ENCODE measurements around the gene CRLF3.
A peak's percentile ranks its signal among the peaks of the same experiment; 100 is the strongest.

The CRLF3 gene

DNA sequence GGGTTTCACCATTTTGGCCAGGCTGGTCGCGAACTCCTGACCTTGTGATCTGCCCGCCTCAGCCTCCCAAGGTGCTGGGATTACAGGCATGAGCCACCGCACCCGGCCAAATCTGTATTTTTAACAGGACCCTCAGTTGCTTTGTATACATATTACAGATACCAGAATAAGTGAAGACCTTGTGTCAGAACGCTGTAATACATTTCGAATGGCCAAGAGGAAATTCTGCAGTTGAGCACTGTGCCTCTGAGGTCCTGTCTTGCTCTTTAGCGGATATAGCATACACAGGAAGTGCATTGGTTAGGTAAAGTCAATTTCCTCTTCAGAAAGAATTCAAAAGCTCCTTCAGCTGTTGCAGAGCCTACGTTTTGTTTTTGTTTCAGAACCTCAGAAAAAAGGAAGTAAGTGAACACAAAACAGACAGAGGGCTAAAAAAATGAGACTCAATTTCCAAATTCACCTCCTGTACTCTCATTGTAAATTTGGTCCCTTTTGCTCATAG is 15.7 kb downstream of the CRLF3 start:
- DNase-seq (ENCODE audit: low read depth) = peak; percentile 93
- peak; percentile 58 for TF ChIP-seq MYC (IDR thresholded peaks at IDR 0.05; ENCODE audit: low read depth, low read length)
- TF ChIP-seq POLR2A (IDR thresholded peaks at IDR 0.05; ENCODE audit: extremely low read depth, insufficient read length) = no peak
- TF ChIP-seq, protein P1, sequence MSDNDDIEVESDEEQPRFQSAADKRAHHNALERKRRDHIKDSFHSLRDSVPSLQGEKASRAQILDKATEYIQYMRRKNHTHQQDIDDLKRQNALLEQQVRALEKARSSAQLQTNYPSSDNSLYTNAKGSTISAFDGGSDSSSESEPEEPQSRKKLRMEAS (IDR thresholded peaks at IDR 0.05; ENCODE audit: low read depth, low read length) = peak; percentile 63; the same call in 1 of the 2 replicates
- H3K4me3 ChIP-seq (ENCODE audit: low read depth, low read length) = peak overlapping the region; percentile 35

DNA sequence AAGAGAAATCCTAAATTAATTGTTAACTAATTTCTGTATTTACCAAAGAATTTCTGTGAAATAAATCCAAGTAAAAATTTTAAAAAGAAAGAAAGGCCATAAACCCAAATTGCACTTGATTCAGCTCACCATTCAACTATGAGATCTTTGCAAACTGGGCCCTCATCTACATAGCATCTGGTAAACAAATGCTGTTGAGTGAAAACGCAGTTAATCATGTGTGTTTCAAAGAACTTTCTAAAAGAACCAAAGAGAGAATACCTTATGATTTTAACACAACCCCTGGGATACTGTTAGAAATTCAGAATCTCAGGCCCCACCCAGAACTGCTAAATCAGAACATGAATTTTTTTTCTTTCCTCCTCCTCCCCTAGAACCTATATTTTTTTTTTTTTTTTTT is 16.6 kb downstream of the CRLF3 start:
- no peak for DNase-seq (ENCODE audit: low read depth)
- TF ChIP-seq MYC (IDR thresholded peaks at IDR 0.05; ENCODE audit: low read depth, low read length) (no peak), POLR2A (IDR thresholded peaks at IDR 0.05; ENCODE audit: extremely low read depth, insufficient read length) (no peak)
- TF ChIP-seq, protein P1 (IDR thresholded peaks at IDR 0.05; ENCODE audit: low read depth, low read length) = no peak
- TF ChIP-seq, protein P2, sequence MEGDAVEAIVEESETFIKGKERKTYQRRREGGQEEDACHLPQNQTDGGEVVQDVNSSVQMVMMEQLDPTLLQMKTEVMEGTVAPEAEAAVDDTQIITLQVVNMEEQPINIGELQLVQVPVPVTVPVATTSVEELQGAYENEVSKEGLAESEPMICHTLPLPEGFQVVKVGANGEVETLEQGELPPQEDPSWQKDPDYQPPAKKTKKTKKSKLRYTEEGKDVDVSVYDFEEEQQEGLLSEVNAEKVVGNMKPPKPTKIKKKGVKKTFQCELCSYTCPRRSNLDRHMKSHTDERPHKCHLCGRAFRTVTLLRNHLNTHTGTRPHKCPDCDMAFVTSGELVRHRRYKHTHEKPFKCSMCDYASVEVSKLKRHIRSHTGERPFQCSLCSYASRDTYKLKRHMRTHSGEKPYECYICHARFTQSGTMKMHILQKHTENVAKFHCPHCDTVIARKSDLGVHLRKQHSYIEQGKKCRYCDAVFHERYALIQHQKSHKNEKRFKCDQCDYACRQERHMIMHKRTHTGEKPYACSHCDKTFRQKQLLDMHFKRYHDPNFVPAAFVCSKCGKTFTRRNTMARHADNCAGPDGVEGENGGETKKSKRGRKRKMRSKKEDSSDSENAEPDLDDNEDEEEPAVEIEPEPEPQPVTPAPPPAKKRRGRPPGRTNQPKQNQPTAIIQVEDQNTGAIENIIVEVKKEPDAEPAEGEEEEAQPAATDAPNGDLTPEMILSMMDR (IDR thresholded peaks at IDR 0.05; ENCODE audit: low read depth, low read length) = no peak
- no peak overlapping the region for H3K4me3 ChIP-seq (ENCODE audit: low read depth, low read length)

- H3K4me3 ChIP-seq (ENCODE audit: low read depth, low read length) = no peak overlapping the region
- TF ChIP-seq, protein P2 (IDR thresholded peaks at IDR 0.05; ENCODE audit: low read depth, low read length) = peak; percentile 13
- TF ChIP-seq, protein P1 (IDR thresholded peaks at IDR 0.05; ENCODE audit: low read depth, low read length) = no peak
- no peak for DNase-seq (ENCODE audit: low read depth)
Observed at GRCh38 chr17:30805944-30806456, 18.5 kb downstream of the CRLF3 start.

GRCh38 chr17:30801671-30802070 is 22.8 kb downstream of the CRLF3 start:
- TF ChIP-seq MYC (IDR thresholded peaks at IDR 0.05; ENCODE audit: low read depth, low read length) (no peak), POLR2A (IDR thresholded peaks at IDR 0.05; ENCODE audit: extremely low read depth, insufficient read length) (no peak)
- TF ChIP-seq, protein P1 (IDR thresholded peaks at IDR 0.05; ENCODE audit: low read depth, low read length) = no peak
- TF ChIP-seq, protein P2 (IDR thresholded peaks at IDR 0.05; ENCODE audit: low read depth, low read length) = no peak
- DNase-seq (ENCODE audit: low read depth) = no peak
- H3K4me3 ChIP-seq (ENCODE audit: low read depth, low read length) = no peak overlapping the region

- DNase-seq (ENCODE audit: low read depth) = no peak
- H3K4me3 ChIP-seq (ENCODE audit: low read depth, low read length) = no peak overlapping the region
- TF ChIP-seq POLR2A (IDR thresholded peaks at IDR 0.05; ENCODE audit: extremely low read depth, insufficient read length) (no peak), MYC (IDR thresholded peaks at IDR 0.05; ENCODE audit: low read depth, low read length) (no peak)
- TF ChIP-seq, protein P1 (IDR thresholded peaks at IDR 0.05; ENCODE audit: low read depth, low read length) = no peak
- TF ChIP-seq, protein P2 (IDR thresholded peaks at IDR 0.05; ENCODE audit: low read depth, low read length) = no peak
Observed at GRCh38 chr17:30796016-30796415, 28.5 kb downstream of the CRLF3 start.

- DNase-seq (ENCODE audit: low read depth) = no peak
- TF ChIP-seq POLR2A (IDR thresholded peaks at IDR 0.05; ENCODE audit: extremely low read depth, insufficient read length) = no peak
- TF ChIP-seq, protein P1 (IDR thresholded peaks at IDR 0.05; ENCODE audit: low read depth, low read length) = no peak
- TF ChIP-seq, protein P2 (IDR thresholded peaks at IDR 0.05; ENCODE audit: low read depth, low read length) = no peak
- no peak for TF ChIP-seq MYC (IDR thresholded peaks at IDR 0.05; ENCODE audit: low read depth, low read length)
Observed at GRCh38 chr17:30794372-30794771, 30.1 kb downstream of the CRLF3 start.

More at GRCh38 chr17:30794372-30794771, 30.1 kb downstream of the CRLF3 start:
- H3K4me3 ChIP-seq (ENCODE audit: low read depth, low read length) = no peak overlapping the region
